AG10803 (cell line): ENCODE results near the gene SMPD3.

Experiments
- DNase-seq: peaks from one replicate; pipeline ENCODE4 v3.0.0; 2010; ENCODE audit warnings: low read depth
- H3K4me3 ChIP-seq: 2 replicates; pipeline ENCODE4 v1.5.1; 2011; ENCODE audit warnings: mild to moderate bottlenecking, low read length, control low read depth
- TF ChIP-seq, protein P1 (sequence below): conservative IDR thresholded peaks from 2 replicates; pipeline ENCODE4 v1.5.1; 2011; ENCODE audit warnings: mild to moderate bottlenecking, low read length, control low read depth, inconsistent platforms

Gene SMPD3

DNA sequence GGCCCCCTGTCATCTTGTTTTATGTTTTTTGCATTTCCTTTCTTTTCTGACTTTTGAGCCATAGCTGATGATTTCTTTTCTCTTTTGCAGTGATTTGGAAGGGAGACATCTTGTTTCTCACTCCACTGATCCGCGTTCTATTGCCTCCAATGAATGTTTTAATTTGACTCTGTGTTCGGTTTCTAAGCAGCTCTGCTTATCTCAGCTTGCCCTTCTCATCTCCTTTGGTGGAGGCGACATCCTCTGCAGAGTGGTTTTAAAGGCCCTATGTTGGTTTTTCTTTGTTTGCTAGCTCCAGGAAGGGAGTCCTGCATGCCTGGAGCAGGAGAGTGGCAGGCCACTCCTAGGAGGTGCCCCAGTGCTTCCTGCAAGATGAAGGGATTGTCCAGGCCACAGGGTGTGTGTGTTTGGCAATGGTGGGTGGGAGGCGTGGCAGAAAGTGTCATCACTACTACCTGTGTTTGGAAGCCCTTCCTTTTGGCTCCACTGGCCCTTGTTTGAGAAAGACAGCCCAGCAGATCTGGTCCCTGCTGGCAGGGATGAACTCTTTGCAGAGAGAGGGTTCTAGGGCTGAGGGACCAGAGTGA lies 13.6 kb downstream of the SMPD3 start:
- DNase-seq: no peak
- TF ChIP-seq, protein P1, sequence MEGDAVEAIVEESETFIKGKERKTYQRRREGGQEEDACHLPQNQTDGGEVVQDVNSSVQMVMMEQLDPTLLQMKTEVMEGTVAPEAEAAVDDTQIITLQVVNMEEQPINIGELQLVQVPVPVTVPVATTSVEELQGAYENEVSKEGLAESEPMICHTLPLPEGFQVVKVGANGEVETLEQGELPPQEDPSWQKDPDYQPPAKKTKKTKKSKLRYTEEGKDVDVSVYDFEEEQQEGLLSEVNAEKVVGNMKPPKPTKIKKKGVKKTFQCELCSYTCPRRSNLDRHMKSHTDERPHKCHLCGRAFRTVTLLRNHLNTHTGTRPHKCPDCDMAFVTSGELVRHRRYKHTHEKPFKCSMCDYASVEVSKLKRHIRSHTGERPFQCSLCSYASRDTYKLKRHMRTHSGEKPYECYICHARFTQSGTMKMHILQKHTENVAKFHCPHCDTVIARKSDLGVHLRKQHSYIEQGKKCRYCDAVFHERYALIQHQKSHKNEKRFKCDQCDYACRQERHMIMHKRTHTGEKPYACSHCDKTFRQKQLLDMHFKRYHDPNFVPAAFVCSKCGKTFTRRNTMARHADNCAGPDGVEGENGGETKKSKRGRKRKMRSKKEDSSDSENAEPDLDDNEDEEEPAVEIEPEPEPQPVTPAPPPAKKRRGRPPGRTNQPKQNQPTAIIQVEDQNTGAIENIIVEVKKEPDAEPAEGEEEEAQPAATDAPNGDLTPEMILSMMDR: no peak
- H3K4me3 ChIP-seq: no peak overlapping the region

DNA sequence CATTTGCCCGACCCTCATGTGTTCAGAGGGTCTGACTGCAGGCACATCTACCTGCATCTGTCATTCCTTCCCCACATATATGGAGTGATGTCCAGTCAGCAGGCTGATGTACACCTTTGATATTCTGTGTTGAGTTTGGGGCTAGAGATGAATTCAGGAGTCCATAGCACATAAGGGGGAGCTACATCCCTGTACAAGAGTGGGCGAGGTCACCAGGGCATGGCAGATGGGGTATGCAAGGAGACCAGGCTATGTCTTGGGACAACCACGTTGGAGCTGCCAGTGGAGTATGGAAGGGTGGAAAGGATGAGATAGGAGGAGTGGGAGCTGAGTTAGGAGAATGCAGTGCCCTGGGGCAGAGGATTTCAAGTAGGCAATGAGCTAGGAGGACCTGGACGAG lies 15.0 kb downstream of the SMPD3 start:
- no peak for DNase-seq
- H3K4me3 ChIP-seq: no peak overlapping the region
- TF ChIP-seq, protein P1: no peak

DNA sequence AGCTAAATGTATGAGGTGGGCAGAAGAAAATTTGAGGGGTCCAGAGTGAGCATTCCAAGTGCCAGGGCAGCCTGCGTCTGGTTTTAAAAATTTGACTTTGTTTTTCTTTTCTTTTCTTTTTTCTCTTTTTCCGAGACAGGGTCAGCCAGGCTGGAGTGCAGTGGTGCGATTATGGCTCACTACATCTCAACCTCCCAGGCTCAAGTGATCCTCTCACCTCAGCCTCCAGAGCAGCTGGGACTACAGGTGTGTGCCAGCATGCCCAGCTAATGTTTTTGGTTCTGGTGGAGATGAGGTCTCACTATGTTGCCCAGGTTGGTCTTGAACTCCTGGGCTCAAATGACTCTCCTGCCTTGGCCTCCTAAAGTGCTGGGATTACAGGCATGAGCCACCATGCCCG lies 15.6 kb downstream of the SMPD3 start:
- no peak overlapping the region for H3K4me3 ChIP-seq
- DNase-seq: no peak
- TF ChIP-seq, protein P1: no peak

DNA sequence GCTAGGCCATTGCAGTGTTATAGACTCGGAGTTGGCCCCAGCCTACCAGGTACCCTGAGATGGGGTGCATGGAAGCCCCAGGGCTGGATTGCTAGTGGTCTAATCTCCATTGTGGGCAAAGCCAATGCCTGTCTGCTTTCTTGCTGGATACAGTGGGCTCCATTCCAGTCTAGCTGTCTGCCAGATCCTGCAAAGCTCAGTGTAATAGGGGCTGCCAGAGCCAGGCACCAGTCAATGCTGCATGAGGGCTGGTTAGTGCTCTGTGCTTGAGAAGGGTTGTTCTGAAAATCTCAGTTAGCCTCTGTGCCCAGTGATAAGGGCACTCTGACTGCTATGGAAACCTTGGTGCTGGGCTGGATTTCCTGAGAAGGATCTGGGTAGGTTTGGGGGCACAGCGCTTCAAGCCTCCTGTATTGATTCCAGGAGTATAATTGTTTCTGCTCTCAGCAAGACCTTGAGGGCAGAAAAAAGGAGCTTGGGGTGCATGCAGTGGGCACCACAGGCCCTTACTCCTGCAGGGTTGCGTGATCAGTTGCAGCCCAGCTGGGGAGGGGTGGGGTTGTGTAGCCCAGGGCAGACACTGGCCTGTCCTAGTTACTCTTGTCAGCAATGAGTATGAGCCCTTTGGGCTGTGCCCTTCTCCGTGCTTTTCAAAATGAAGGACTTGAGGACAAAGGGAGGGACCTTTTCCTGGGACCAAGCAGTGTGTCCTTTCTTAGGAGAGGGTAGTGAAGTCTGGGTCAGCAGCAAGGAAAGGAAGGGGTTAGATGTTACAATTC lies 19.0 kb downstream of the SMPD3 start:
- no peak for DNase-seq
- no peak overlapping the region for H3K4me3 ChIP-seq
- TF ChIP-seq, protein P1: no peak

DNA sequence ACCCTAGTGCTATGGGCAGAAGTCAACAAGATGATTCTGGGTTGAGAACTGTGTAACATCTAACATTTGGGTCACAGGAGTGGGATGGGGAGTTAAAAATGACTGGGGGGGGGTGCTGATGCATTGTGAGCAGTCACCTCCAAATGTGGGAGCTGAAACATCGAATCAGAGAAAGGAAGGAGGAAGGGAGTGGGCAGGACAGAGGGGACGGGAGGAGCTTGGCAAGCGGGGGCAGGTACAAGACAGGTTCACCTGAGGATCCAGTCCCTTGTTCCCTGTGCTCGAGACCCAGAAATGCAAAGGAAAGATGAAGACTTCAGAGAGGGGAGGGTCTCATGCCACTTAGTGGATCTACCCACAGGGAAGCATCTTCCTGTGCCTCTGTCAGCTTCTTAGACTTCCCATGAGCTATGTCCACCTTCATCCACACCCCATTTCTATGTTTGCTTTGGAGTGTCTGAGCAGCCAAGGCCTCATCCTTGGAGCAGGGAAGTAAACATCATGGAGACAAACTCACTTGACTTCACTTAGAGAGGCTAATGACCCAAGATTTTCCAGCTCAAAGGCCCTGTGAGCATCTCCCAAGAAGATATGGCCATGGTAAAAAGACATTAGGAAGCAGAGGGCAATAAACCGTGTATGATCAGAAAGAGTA lies 20.5 kb downstream of the SMPD3 start:
- no peak overlapping the region for H3K4me3 ChIP-seq
- TF ChIP-seq, protein P1: no peak

DNA sequence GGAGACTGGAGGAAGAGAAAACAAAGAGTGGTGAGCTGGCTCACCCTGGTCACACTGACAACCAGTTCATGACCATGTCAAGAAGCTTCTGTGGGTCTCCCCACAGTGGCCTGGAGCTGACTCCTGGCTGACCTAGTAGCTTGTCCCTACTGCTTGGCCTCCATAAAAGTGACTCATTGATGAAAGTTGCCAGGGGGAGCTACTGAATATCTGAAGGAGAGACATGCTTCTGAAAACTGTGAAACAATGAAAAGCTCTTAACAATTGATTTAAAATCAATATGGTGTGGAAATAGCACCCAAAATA lies 22.0 kb downstream of the SMPD3 start:
- TF ChIP-seq, protein P1: no peak
- no peak overlapping the region for H3K4me3 ChIP-seq
- peak; percentile 10 for DNase-seq

More for the DNA sequence above, 20.5 kb downstream of the SMPD3 start:
- DNase-seq: no peak
